ENCODE measurements around the gene CRIM1.

The CRIM1 gene

DNA sequence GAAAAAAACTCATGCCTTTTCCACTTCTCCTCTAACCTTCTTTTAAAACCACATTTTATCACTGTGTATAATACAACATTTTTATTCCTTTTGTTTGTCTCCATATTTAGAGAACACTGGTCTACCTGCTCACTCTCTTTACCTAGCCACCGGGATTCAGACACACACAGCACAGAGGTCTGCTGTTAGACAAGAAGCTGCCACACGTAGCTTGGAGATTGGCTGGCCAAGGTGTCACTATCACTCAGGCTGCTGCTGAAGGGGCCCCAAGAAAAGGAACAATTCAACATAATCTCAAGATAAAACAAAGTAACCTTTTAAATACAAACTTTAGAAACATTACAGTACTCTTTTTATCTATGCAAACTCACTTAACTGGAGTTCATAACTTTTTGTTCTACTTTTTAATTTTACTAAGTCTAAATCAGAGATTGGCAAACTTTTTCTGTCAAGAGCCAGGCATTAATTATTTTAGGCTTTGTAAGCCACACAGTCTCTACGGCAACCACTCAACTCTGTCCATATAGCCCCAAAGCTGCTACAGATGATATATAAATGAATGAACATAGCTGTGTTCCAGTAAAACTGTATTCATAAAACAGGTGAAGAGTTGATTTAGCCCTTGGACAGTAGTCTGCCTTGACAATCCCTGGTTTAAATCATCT lies 216.6 kb downstream of the CRIM1 start:
- no peak for DNase-seq (ENCODE audit: low read depth)
- H3K4me3 ChIP-seq (ENCODE audit: control insufficient read depth, low read depth, low read length): no peak overlapping the region
- TF ChIP-seq, protein P1, sequence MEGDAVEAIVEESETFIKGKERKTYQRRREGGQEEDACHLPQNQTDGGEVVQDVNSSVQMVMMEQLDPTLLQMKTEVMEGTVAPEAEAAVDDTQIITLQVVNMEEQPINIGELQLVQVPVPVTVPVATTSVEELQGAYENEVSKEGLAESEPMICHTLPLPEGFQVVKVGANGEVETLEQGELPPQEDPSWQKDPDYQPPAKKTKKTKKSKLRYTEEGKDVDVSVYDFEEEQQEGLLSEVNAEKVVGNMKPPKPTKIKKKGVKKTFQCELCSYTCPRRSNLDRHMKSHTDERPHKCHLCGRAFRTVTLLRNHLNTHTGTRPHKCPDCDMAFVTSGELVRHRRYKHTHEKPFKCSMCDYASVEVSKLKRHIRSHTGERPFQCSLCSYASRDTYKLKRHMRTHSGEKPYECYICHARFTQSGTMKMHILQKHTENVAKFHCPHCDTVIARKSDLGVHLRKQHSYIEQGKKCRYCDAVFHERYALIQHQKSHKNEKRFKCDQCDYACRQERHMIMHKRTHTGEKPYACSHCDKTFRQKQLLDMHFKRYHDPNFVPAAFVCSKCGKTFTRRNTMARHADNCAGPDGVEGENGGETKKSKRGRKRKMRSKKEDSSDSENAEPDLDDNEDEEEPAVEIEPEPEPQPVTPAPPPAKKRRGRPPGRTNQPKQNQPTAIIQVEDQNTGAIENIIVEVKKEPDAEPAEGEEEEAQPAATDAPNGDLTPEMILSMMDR (IDR thresholded peaks at IDR 0.05; ENCODE audit: control insufficient read depth, insufficient read depth, low read depth, low read length, missing control alignments): no peak

DNA sequence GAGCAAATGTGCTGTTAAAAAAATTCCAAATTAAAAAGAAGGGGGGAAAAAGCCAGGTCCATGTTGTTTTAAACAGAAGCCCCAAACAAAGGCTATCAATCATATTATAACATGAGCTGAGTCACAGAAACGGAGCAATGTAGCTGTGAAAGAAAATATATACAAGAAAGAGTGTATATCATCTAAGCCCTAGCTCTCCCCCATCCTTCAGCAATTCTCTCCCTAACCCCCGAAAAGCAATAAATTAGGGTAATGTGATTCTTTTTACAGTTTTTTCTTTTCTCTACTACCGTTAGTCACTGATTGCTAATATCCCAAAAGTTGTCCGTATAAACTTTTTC lies 217.1 kb downstream of the CRIM1 start:
- TF ChIP-seq, protein P1 (IDR thresholded peaks at IDR 0.05; ENCODE audit: control insufficient read depth, insufficient read depth, low read depth, low read length, missing control alignments): no peak
- no peak overlapping the region for H3K4me3 ChIP-seq (ENCODE audit: control insufficient read depth, low read depth, low read length)
- DNase-seq (ENCODE audit: low read depth): no peak

DNA sequence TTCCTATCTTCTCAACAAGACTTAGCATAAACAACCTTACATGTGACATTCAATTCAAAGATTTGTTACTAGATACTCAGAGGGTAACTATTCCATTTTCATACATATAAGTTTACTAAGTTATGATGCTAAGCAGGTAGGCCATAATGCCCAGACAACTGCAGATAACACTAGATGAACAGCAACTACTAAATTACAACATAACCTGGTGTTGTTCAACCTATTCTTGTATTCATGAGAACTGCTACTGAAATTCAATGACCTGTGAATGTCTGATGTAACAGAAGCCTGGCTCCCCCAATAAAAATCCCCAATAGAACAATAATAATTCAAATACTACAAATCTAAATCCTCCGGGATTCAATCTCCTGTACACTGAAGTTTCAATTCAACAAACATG lies 217.6 kb downstream of the CRIM1 start:
- TF ChIP-seq, protein P1 (IDR thresholded peaks at IDR 0.05; ENCODE audit: control insufficient read depth, insufficient read depth, low read depth, low read length, missing control alignments): no peak
- DNase-seq (ENCODE audit: low read depth): no peak
- H3K4me3 ChIP-seq (ENCODE audit: control insufficient read depth, low read depth, low read length): no peak overlapping the region

DNA sequence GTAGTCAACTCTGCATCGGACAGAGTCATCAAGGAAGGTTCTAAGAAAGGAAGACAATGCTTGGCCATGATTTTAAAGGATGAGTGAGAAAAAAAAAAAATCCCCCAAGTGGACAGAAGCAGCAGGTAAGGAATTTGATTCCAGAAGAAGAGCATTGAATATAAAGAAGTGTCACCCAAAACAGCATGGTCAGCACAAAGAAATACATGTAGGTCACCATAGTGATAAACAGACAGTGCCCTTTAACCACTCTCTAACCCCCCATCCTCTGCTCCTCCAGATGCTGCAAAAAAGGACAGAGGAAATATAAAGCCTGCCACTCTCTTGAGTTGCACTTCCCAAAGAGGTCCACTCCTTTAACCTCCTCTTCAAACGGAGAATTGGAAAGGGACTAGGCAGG lies 219.0 kb downstream of the CRIM1 start:
- TF ChIP-seq, protein P1 (IDR thresholded peaks at IDR 0.05; ENCODE audit: control insufficient read depth, insufficient read depth, low read depth, low read length, missing control alignments): no peak
- no peak overlapping the region for H3K4me3 ChIP-seq (ENCODE audit: control insufficient read depth, low read depth, low read length)
- no peak for DNase-seq (ENCODE audit: low read depth)

DNA sequence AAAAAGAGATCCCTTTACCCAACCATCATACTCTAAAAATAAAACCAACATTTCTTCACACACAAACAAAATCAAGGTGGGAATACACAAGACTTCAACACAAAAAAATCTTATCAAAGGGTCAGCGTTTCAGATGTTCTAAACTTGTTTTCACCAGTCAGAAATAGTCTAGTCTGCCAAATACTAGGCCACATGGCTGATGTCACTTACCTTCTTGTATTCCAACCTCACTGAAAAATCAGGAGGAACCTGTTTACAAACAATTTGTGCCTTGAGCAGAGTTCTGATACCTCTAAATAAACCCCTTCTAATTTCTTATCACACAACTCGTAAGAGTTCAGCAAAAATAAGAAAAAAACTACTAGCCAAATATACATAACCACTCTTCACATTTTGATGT lies 222.3 kb downstream of the CRIM1 start:
- H3K4me3 ChIP-seq (ENCODE audit: control insufficient read depth, low read depth, low read length): no peak overlapping the region
- DNase-seq (ENCODE audit: low read depth): no peak
- TF ChIP-seq, protein P1 (IDR thresholded peaks at IDR 0.05; ENCODE audit: control insufficient read depth, insufficient read depth, low read depth, low read length, missing control alignments): no peak

DNA sequence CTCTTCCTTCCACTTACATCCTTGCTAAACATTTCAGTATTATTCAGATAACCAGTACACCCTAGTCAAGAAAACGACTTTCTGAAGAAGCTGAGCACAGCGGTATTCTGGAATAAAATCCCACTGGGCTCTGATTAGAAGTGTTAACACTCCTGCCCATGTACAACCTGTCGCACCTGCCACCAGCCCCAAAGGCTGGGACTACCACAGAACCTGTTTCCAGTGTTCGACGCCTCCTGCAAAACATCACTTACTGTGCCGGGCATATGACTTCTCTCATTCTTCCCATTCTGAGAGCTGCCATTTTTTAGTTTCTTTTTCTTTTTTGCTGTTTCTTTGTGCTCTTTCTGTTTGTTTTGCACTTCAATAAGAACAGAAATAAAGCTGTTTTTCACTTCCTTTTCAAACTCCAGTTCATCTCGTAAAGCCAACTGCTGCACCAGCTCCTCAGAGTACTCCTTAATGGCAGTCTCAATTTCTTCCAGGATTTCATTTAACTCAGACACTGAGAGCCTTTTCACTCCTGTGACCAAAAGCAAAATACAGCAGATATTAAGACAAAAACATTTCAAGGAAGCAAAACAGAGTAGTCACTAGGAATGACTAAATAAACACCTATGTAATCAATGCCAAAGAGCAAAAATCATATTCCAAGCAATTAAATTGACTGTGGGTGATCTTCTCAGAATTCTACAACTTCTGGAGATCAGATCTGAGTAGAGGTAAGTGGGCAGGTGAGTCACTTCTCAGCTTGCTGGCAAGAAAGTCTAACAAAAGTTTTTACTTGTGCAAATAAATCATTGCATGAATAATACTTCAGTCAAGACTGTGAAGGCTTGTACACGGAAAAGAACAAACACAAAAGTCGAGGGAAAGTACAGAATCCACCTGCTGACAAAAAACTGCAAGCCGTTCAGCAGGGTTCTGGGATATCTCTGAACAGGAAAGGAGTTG lies 223.0 kb downstream of the CRIM1 start:
- TF ChIP-seq, protein P1 (IDR thresholded peaks at IDR 0.05; ENCODE audit: control insufficient read depth, insufficient read depth, low read depth, low read length, missing control alignments): no peak
- DNase-seq (ENCODE audit: low read depth): no peak
- H3K4me3 ChIP-seq (ENCODE audit: control insufficient read depth, low read depth, low read length): no peak overlapping the region
